Prostate gland (tissue), 2 donors: ENCODE data around the gene ADGRG7.

ENCODE experiments used
- CTCF ChIP-seq, 4 experiments: fragments of 200-600 bp in 2 of 4; fragments of 450-650 bp in 2 of 4; sonication (generic) in 2 of 4; IDR thresholded peaks; 1 replicate in 3 of 4; 2 replicates in 1 of 4; pipeline ENCODE4 v1.5.1; 2016 to 2019; ENCODE audit warnings: antibody characterized with exemption in 4 of 4, mild to moderate bottlenecking in 2 of 4, moderate library complexity in 2 of 4
- POLR2AphosphoS5 ChIP-seq: sonication (generic); formaldehyde crosslinking; IDR thresholded peaks from one replicate; pipeline ENCODE4 v1.6.1; 2017; ENCODE audit warnings: antibody characterized with exemption

GRCh38 chr3:100581650-100582049 lies 27.8 kb upstream of the ADGRG7 start:
- no peak for TF ChIP-seq CTCF (IDR thresholded peaks at IDR 0.05)
- no peak for TF ChIP-seq POLR2AphosphoS5
